ENCODE results near the gene NPM1.
"Not testable (repeated sequence)": the region's sequence is repeated elsewhere in the genome, so short reads cannot be mapped to it uniquely, and the experiment has no call there.

Gene NPM1

DNA sequence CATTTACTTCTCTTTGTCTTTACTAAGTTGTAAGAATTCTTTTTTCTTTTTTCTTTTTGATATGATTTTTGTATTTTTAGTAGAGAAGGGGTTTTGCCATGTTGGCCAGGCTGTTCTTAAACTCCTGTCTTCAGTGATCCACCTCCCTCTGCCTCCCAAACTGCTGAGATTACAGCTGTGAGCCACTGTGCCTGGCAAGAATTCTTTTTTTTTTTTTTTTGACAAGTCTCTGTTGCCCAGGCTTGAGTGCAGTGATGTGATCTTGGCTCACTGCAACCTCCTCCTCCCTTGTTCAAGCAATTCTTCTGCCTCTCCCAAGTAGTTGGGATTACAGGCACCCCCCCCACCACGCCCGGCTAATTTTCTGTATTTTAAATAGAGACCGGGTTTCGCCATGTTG is 9.9 kb downstream of the NPM1 start:
- H3K9me3 ChIP-seq (ENCODE audit: control insufficient read depth, low read length): peaks cover 10% of the 10 kb centered on the region
- peaks cover 91% of the 10 kb centered on the region for H3K36me3 ChIP-seq (ENCODE audit: control insufficient read depth, insufficient read depth, low read length)
- 96 to 100% methylated on average over 4 of the region's 4 CpGs for WGBS, 2 experiments (ENCODE audit: insufficient coverage in 2 of 2)
- no peak overlapping the region for H3K4me3 ChIP-seq (ENCODE audit: extremely low read depth, insufficient read depth, low read length, poor library complexity, severe bottlenecking)
- H3K27ac ChIP-seq (ENCODE audit: low read depth, low read length, severe bottlenecking): no peak overlapping the region
- H3K4me1 ChIP-seq (ENCODE audit: control insufficient read depth, insufficient read depth, low read length, poor library complexity, severe bottlenecking): peaks cover 17% of the 10 kb centered on the region

DNA sequence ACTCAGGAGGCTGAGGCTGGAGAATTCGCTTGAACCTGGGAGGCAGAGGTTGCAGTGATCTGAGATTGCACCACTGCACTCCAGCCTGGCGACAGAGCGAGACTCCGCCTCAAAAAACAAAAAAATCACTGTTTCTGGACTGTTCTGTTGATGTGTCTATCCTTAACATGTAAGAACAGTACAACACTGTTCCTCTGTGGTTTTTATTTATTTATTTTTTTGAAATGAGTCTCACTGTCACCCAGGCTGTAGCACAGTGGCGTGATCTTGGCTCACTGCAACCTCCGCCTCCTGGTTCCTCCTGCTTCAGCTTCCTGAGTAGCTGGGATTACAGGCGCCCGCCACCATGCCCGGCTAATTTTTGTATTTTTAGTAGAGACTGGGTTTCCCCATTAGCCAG is 11.0 kb downstream of the NPM1 start:
- not testable (repeated sequence) for H3K27ac ChIP-seq (ENCODE audit: low read depth, low read length, severe bottlenecking); H3K4me3 ChIP-seq (ENCODE audit: extremely low read depth, insufficient read depth, low read length, poor library complexity, severe bottlenecking); H3K9me3 ChIP-seq (ENCODE audit: control insufficient read depth, low read length)
- H3K36me3 ChIP-seq (ENCODE audit: control insufficient read depth, insufficient read depth, low read length): peaks cover 82% of the 10 kb centered on the region
- H3K4me1 ChIP-seq (ENCODE audit: control insufficient read depth, insufficient read depth, low read length, poor library complexity, severe bottlenecking): peaks cover 12% of the 10 kb centered on the region
- WGBS, 2 experiments (ENCODE audit: insufficient coverage in 2 of 2): 95 to 97% methylated on average over 3 to 8 of the region's 9 CpGs

DNA sequence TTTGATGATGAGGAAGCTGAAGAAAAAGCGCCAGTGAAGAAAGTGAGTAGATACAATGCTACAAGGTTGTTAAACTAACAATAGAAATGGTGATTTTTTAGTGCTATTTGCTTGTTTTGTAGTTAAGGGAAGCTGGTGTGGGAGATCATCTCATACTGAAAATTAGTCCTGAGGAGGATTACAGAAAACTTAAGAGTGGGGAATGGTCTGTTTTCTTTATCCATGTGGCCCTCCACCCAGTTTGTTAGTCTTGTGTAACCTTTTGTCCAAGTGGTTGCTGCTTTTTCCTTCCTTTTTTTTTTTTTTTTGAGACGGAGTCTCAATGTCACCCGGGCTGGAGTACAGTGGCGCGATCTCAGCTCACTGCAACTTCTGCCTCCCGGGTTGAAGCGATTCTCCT is 12.5 kb downstream of the NPM1 start:
- H3K9me3 ChIP-seq (ENCODE audit: control insufficient read depth, low read length): peaks cover 10% of the 10 kb centered on the region
- WGBS, 2 experiments (ENCODE audit: insufficient coverage in 2 of 2): 90 to 99% methylated on average over 2 to 6 of the region's 7 CpGs
- H3K4me1 ChIP-seq (ENCODE audit: control insufficient read depth, insufficient read depth, low read length, poor library complexity, severe bottlenecking): peaks cover 7% of the 10 kb centered on the region
- H3K27ac ChIP-seq (ENCODE audit: low read depth, low read length, severe bottlenecking): no peak overlapping the region
- H3K36me3 ChIP-seq (ENCODE audit: control insufficient read depth, insufficient read depth, low read length): peaks cover 73% of the 10 kb centered on the region
- H3K4me3 ChIP-seq (ENCODE audit: extremely low read depth, insufficient read depth, low read length, poor library complexity, severe bottlenecking): no peak overlapping the region

DNA sequence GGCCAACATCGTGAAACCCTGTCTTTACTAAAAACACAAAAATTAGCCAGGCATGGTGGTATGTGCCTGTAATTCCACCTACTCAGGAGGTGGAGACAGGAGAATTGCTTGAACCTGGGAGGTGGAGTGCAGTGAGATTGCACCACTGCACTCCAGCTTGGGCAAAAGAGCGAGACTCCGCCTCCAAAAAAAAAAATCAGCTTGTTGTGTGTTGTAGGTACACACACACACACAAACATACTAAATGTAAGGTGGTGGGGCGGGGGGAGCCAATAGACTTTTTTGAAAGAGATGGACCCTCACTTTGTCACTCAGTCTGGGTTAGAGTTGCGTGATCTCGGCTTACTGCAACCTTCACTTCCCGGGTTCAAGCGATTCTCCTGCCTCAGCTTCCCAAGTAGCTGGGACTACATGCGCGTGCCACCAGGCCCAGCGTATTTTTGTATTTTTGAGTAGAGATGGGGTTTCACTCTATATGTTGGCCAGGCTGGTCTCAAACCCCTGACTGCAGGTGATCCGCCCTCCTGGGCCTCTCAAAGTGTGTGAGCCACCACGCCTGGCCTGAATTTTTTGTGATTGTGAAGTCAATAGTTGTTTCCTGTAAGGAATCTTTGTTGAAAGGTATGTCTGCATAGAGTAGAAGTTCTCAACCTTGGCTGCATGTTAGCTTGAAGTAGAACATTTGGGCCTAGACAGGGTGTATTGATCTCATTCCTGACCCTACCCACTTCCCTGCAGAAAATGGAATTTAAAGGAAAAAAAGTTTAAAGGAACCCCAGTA is 13.7 kb downstream of the NPM1 start:
- Histone ChIP-seq H3K4me3 (ENCODE audit: extremely low read depth, insufficient read depth, low read length, poor library complexity, severe bottlenecking) (no peak overlapping the region), H3K27ac (ENCODE audit: low read depth, low read length, severe bottlenecking) (no peak overlapping the region), H3K9me3 (ENCODE audit: control insufficient read depth, low read length) (peaks cover 10% of the 10 kb centered on the region), H3K4me1 (ENCODE audit: control insufficient read depth, insufficient read depth, low read length, poor library complexity, severe bottlenecking) (peaks cover 3% of the 10 kb centered on the region), H3K36me3 (ENCODE audit: control insufficient read depth, insufficient read depth, low read length) (peaks cover 73% of the 10 kb centered on the region)
- WGBS, 2 experiments (ENCODE audit: insufficient coverage in 2 of 2): 93 to 94% methylated on average over 8 to 10 of the region's 13 CpGs

DNA sequence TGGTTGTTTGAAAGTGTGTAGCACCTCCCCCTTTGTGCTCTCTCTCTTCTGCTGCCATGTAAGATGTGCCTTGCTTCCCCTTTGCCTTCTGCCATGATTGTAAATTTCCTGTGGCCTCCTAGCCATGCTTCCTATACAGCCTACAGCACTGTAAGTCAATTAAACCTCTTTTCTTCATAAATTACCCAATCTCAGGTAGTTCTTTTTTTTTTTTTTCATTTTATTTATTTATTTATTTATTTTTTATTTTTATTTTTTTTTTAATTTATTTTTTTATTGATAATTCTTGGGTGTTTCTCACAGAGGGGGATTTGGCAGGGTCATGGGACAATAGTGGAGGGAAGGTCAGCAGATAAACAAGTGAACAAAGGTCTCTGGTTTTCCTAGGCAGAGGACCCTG is 15.1 kb downstream of the NPM1 start:
- H3K27ac ChIP-seq (ENCODE audit: low read depth, low read length, severe bottlenecking); H3K9me3 ChIP-seq (ENCODE audit: control insufficient read depth, low read length); H3K4me3 ChIP-seq (ENCODE audit: extremely low read depth, insufficient read depth, low read length, poor library complexity, severe bottlenecking); H3K4me1 ChIP-seq (ENCODE audit: control insufficient read depth, insufficient read depth, low read length, poor library complexity, severe bottlenecking): not testable (repeated sequence)
- peaks cover 70% of the 10 kb centered on the region for H3K36me3 ChIP-seq (ENCODE audit: control insufficient read depth, insufficient read depth, low read length)

DNA sequence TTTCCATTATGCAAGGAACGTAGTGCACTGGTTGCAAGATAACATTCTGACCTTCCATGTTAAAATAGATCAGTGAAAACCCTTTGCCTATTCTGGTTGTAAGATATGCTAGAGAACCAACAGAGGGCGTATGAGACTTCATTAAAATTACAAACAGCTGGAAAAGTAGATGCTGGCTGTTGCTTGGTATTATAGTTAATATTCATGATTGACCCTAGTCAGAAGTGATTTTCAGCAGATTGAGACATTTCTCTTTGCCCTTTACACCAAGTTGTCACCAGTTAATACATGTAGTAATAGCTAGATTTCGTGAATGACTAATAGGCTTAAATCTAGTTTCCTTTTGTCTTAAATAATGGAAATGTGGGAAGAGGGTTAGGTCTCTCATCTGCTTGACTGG is 18.0 kb downstream of the NPM1 start:
- H3K4me3 ChIP-seq (ENCODE audit: extremely low read depth, insufficient read depth, low read length, poor library complexity, severe bottlenecking): no peak overlapping the region
- 60 to 86% methylated on average over 1 of the region's 3 CpGs for WGBS, 2 experiments (ENCODE audit: insufficient coverage in 2 of 2)
- H3K27ac ChIP-seq (ENCODE audit: low read depth, low read length, severe bottlenecking): no peak overlapping the region
- peaks cover 4% of the 10 kb centered on the region for H3K4me1 ChIP-seq (ENCODE audit: control insufficient read depth, insufficient read depth, low read length, poor library complexity, severe bottlenecking)
- peaks cover 70% of the 10 kb centered on the region for H3K36me3 ChIP-seq (ENCODE audit: control insufficient read depth, insufficient read depth, low read length)
- peaks cover 10% of the 10 kb centered on the region for H3K9me3 ChIP-seq (ENCODE audit: control insufficient read depth, low read length)

DNA sequence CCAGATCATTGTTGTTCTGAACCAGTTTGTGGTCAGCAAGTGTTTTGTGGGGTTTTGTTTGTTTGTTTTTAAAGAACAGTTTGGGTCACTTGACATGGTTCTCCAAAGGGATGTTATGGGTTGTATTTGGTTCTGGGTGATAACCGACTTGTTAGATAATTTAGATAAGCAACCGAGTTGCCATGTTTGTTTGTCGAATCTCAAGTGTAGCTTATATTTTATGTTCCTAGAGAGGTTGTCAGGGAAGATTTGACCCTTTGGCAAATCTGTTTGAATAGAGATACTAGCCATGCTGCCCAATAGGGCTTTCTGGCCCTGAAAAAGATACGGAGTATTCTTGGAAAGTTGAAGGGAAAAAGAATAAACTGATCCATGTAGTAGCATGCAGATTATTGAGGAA is 19.6 kb downstream of the NPM1 start:
- WGBS, 2 experiments (ENCODE audit: insufficient coverage in 2 of 2): 95% methylated on average over 3 to 4 of the region's 4 CpGs
- Histone ChIP-seq H3K4me1 (ENCODE audit: control insufficient read depth, insufficient read depth, low read length, poor library complexity, severe bottlenecking) (peaks cover 4% of the 10 kb centered on the region), H3K9me3 (ENCODE audit: control insufficient read depth, low read length) (no peaks in the 10 kb centered on the region), H3K4me3 (ENCODE audit: extremely low read depth, insufficient read depth, low read length, poor library complexity, severe bottlenecking) (no peak overlapping the region), H3K36me3 (ENCODE audit: control insufficient read depth, insufficient read depth, low read length) (peaks cover 72% of the 10 kb centered on the region), H3K27ac (ENCODE audit: low read depth, low read length, severe bottlenecking) (peak overlapping the region; percentile 3)

DNA sequence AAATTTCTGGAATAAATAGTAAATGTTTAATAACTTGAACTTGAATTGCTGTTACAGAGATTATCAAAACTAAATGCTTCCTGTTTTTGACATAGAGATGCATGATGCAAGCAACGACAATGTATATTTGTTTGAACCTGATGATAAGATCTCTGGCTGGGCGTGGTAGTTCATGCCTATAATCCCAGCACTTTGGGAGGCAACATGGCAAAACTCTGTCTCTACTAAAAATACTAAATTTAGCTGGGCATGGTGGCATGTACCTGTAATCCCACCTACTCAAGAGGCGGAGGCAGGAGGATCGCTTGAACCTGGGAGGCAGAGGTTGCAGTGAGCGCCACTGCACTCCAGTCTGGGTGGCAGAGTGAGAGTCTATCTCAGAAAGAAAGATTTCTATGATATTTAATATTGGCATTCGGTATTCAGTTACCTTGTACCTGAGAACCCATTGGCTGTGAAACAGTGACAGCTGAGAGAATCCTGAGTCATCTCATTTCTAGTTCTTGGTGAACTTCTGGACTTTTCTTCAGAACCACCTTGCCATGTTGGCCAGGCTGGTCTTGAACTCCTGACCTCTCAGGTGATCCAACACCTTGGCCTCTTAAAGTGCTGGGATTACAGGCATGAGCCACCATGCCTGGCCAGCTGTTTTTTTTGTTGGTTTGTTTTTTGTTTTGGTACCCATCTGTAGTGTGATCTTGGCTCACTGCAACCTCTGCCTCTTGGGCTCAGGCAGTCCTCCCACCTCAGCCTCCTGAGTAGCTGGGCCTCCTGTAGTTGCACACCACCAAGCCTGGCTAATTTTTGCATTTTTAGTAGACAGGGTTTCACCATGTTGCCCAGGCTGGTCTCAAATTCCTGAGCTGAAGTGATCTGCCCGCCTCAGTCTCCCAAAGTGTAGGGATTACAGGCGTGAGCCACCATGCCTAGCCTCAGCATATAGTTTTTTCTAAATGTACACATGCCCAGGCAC is 21.8 kb downstream of the NPM1 start:
- 91 to 100% methylated on average over 5 to 8 of the region's 8 CpGs for WGBS, 2 experiments (ENCODE audit: insufficient coverage in 2 of 2)
- Histone ChIP-seq H3K36me3 (ENCODE audit: control insufficient read depth, insufficient read depth, low read length) (peaks cover 91% of the 10 kb centered on the region), H3K27ac (ENCODE audit: low read depth, low read length, severe bottlenecking) (no peak overlapping the region), H3K4me1 (ENCODE audit: control insufficient read depth, insufficient read depth, low read length, poor library complexity, severe bottlenecking) (peaks cover 4% of the 10 kb centered on the region), H3K9me3 (ENCODE audit: control insufficient read depth, low read length) (no peaks in the 10 kb centered on the region), H3K4me3 (ENCODE audit: extremely low read depth, insufficient read depth, low read length, poor library complexity, severe bottlenecking) (no peak overlapping the region)

DNA sequence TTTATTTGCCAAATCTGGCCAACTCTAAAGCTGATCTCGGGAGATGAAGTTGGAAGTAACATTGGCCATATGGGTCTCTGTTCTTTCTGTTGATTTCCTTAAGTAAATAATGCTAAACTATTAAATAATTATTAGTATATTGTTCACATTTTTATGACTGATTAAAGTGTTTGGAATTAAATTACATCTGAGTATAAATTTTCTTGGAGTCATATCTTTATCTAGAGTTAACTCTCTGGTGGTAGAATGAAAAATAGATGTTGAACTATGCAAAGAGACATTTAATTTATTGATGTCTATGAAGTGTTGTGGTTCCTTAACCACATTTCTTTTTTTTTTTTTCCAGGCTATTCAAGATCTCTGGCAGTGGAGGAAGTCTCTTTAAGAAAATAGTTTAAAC is 22.5 kb downstream of the NPM1 start:
- Histone ChIP-seq H3K4me3 (ENCODE audit: extremely low read depth, insufficient read depth, low read length, poor library complexity, severe bottlenecking) (no peak overlapping the region), H3K4me1 (ENCODE audit: control insufficient read depth, insufficient read depth, low read length, poor library complexity, severe bottlenecking) (peaks cover 4% of the 10 kb centered on the region), H3K9me3 (ENCODE audit: control insufficient read depth, low read length) (no peaks in the 10 kb centered on the region), H3K36me3 (ENCODE audit: control insufficient read depth, insufficient read depth, low read length) (peaks cover 87% of the 10 kb centered on the region), H3K27ac (ENCODE audit: low read depth, low read length, severe bottlenecking) (no peak overlapping the region)
- WGBS, 2 experiments (ENCODE audit: insufficient coverage in 2 of 2): 50% methylated on average over 1 of the region's 1 CpG; no CpG with 5 or more reads in 1 of the 2 experiments

DNA sequence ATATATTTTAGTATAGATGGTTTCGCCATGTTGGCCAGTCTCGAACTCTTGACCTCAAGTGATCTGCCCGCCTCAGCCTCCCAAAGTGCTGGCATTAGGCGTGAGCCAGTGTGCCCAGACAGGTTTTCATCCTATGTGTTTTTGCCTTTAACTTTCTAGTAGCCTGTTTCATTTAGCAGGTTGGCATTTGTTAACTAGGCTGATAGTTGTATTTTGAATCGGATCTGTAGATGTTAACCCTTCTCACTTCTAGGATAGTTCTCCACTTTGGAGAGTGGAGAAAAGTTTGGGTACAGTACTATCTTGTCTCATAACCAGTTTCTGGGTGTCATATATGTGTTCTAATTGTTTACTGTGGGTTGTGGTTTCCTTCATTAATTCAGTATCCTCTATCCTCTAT is 24.5 kb downstream of the NPM1 start:
- H3K4me1 ChIP-seq (ENCODE audit: control insufficient read depth, insufficient read depth, low read length, poor library complexity, severe bottlenecking): peaks cover 4% of the 10 kb centered on the region
- WGBS, 2 experiments (ENCODE audit: insufficient coverage in 2 of 2): 89 to 97% methylated on average over 3 to 4 of the region's 5 CpGs
- no peaks in the 10 kb centered on the region for H3K9me3 ChIP-seq (ENCODE audit: control insufficient read depth, low read length)
- H3K36me3 ChIP-seq (ENCODE audit: control insufficient read depth, insufficient read depth, low read length): peaks cover 70% of the 10 kb centered on the region
- no peak overlapping the region for H3K27ac ChIP-seq (ENCODE audit: low read depth, low read length, severe bottlenecking)
- no peak overlapping the region for H3K4me3 ChIP-seq (ENCODE audit: extremely low read depth, insufficient read depth, low read length, poor library complexity, severe bottlenecking)
